Upper lobe of left lung (tissue), 4 donors: ENCODE results near the gene REELD1.

Experiments
- CTCF ChIP-seq, 6 experiments: fragments of 450-650 bp in 4 of 6; fragments of 200-600 bp in 2 of 6; sonication (generic) in 2 of 6; IDR thresholded peaks; one replicate each; pipeline ENCODE4 v1.5.1; 2016 to 2019; ENCODE audit warnings: antibody characterized with exemption in 6 of 6
- POLR2A ChIP-seq, 4 donors: fragments of 450-650 bp; IDR thresholded peaks; one replicate each; pipeline ENCODE4 v1.5.1; 2016 to 2017; ENCODE audit warnings: antibody characterized with exemption in 4 of 4, mild to moderate bottlenecking in 2 of 4
- POLR2AphosphoS5 ChIP-seq, 2 donors: sonication (generic); formaldehyde crosslinking; IDR thresholded peaks; one replicate each; pipeline ENCODE4 v1.5.1; 2017; ENCODE audit warnings: antibody characterized with exemption in 2 of 2

- no peak for TF ChIP-seq POLR2A (IDR thresholded peaks at IDR 0.05)
- TF ChIP-seq CTCF (IDR thresholded peaks at IDR 0.05), result no peak
- TF ChIP-seq POLR2AphosphoS5 (IDR thresholded peaks at IDR 0.05), result no peak
These were observed 54.9 kb downstream of the REELD1 start for GRCh38 chr4:146269228-146269653.
